Heart left ventricle (tissue), 13 donors: Measurements from ENCODE around the gene DCDC2C.

ENCODE experiments used
- POLR2A ChIP-seq, 2 donors: fragments of 450-650 bp; IDR thresholded peaks; one replicate each; pipeline ENCODE4 v1.6.1; 2017; ENCODE audit warnings: antibody characterized with exemption in 2 of 2, mild to moderate bottlenecking in 2 of 2, moderate library complexity in 2 of 2
- TF ChIP-seq, protein P1 (sequence below), 12 donors: fragments of 200-600 bp; sonication (generic) in 4 of 12; IDR thresholded peaks; one replicate each; pipeline versions ENCODE4 v1.5.0 to v1.8.0; 2018 to 2022; ENCODE audit warnings: antibody characterized with exemption in 12 of 12, mild to moderate bottlenecking in 5 of 12
- donor health status: ischemic (EF 13 %, LVEDD 7.1; RV severe dilation, severe dysfunction).
- donor health status: DM: no; HTN: yes; CAD: no.
- donor health status: DM: no; HTN: no; CAD: no.
- donor health status: ischemic (EF 25% LVEDD 6.9; RV normal size, moderate dysfunction).
- donor health status: ischemic (EF 25% LVEDD 5.7; RV mildly dilated, moderate dysfunction).
- donor health status: ischemic (EF 35%, LVEDD 5.7; RV mildly dilated, moderate dysfunction).
- donor health status: nonischemic (EF 11% LVEDD 7.7; RV severe dilation, severe dysfunction).
- donor health status: DM: yes; HTN: yes; CAD: no.
- donor health status: PGD.
- donor health status: ischemic (EF 29% LVEDD 5.4; RV normal size, mild dysfunction).
- donor health status: nonischemic (EF 23%, LVEDD 6.1; RV moderate dilation, normal function).

DNA sequence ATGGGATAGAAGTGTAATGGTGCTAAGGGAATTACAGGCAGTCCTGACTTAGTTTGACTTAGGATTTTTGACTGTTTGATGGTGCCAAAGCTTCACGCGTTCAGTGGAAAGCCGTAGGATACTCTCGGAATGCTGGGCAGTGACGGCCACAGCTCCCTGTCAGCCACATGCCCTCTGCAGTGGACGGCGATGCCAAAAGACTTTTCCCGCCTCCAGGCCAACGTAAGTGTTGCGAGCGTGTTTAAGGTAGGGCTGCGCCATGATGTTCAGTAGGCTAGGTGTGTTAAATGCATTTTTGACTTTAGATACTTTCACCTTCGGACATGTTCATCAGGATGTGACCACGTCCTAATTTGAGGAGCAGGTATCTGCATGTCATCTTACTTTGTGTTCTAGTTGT lies 63.4 kb downstream of the DCDC2C start:
- TF ChIP-seq, protein P1, sequence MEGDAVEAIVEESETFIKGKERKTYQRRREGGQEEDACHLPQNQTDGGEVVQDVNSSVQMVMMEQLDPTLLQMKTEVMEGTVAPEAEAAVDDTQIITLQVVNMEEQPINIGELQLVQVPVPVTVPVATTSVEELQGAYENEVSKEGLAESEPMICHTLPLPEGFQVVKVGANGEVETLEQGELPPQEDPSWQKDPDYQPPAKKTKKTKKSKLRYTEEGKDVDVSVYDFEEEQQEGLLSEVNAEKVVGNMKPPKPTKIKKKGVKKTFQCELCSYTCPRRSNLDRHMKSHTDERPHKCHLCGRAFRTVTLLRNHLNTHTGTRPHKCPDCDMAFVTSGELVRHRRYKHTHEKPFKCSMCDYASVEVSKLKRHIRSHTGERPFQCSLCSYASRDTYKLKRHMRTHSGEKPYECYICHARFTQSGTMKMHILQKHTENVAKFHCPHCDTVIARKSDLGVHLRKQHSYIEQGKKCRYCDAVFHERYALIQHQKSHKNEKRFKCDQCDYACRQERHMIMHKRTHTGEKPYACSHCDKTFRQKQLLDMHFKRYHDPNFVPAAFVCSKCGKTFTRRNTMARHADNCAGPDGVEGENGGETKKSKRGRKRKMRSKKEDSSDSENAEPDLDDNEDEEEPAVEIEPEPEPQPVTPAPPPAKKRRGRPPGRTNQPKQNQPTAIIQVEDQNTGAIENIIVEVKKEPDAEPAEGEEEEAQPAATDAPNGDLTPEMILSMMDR (IDR thresholded peaks at IDR 0.05) = no peak
- no peak for TF ChIP-seq POLR2A (IDR thresholded peaks at IDR 0.05)
